ENCODE data around the gene CAPN12. TPM values are rescaled to one million over a fixed set of nuclear protein-coding genes. Genes with fewer than 3 reads are reported as not detected.
"Not testable (repeated sequence)": the region's sequence is repeated elsewhere in the genome, so short reads cannot be mapped to it uniquely, and the experiment has no call there.

Gene CAPN12
- total and polyA plus RNA-seq, 12 donors: 0.39 to 23.1 (median 3.7) TPM; not detected in 1

DNA sequence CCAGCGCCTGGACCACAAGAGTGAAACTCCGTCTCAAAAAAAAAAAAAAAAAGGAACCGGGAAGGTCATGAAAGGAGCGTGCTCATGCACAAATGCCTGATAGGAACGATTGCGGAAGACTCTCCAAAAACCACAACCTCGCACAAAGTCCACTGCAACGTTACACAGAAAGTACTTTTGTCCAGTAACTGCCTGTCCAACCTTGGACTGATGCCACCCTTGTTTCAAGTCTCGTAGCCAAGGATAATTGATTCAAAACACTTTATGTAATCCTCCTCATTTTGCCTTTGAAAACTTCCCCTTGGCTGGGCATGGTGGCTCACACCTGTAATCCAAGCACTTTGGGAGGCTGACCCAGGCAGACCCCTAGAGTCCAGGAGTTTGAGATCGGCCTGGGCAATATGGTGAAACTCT is 15.3 kb upstream of the CAPN12 start:
- H3K4me3 ChIP-seq: no peak overlapping the region
- no peaks in the 10 kb centered on the region for H3K9me3 ChIP-seq (replicated peaks in 1 of 3)
- no peak for TF ChIP-seq POLR2A (IDR thresholded peaks at IDR 0.05)
- no peak for TF ChIP-seq CTCF (IDR thresholded peaks at IDR 0.05)
- H3K36me3 ChIP-seq (replicated peaks in 1 of 2): no peaks in the 10 kb centered on the region
- intact Hi-C loops (cut with DNase I): no loop called here
- peak; percentile 36 to 93 (median 83) for DNase-seq
- peak overlapping the region in 2 of 5 donors; percentile 15 to 38 for H3K27ac ChIP-seq
- 29 to 35% (median 32%) methylated on average over 10 of the region's 10 CpGs for WGBS, 4 donors
- H3K27me3 ChIP-seq: no peaks in the 10 kb centered on the region
- H3K4me1 ChIP-seq (replicated peaks in 1 of 2): no peaks in the 10 kb centered on the region

- intact Hi-C loops (cut with DNase I); H3K27me3 ChIP-seq; H3K4me1 ChIP-seq (replicated peaks in 1 of 2); H3K36me3 ChIP-seq (replicated peaks in 1 of 2); H3K27ac ChIP-seq; DNase-seq; H3K9me3 ChIP-seq (replicated peaks in 1 of 3); H3K4me3 ChIP-seq: not testable (repeated sequence)
- 87 to 100% methylated on average over 2 of the region's 2 CpGs; no CpG with 5 or more reads in 2 of the 4 donors for WGBS, 4 donors
Measured at GRCh38 chr19:38754196-38754595, 9.9 kb upstream of the CAPN12 start.

DNA sequence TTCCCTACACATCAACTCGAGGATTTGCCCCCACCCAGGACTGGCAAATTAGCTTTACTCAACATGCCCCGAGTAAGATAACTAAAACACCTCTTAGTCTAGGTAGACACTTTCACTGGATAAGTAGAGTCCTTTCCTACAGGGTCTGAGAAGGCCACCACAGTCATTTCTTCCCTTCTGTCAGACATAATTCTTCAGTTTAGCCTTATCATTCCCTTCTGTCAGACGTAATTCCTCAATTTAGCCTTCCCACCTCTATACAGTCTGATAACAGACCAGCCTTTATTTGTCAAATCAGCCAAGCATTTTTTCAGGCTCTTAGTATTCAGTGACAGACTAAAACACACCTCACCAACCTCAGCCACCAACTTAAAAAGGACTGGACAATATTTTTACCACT is 9.5 kb upstream of the CAPN12 start:
- intact Hi-C loops (cut with DNase I); H3K36me3 ChIP-seq (replicated peaks in 1 of 2); H3K4me1 ChIP-seq (replicated peaks in 1 of 2); H3K27me3 ChIP-seq; H3K27ac ChIP-seq; H3K4me3 ChIP-seq; DNase-seq; H3K9me3 ChIP-seq (replicated peaks in 1 of 3): not testable (repeated sequence)
- WGBS, 4 donors: 81 to 89% (median 85%) methylated on average over 3 of the region's 3 CpGs

GRCh38 chr19:38745316-38745715 is 1.0 kb upstream of the CAPN12 start:
- H3K4me3 ChIP-seq: no peak overlapping the region
- no peaks in the 10 kb centered on the region for H3K4me1 ChIP-seq (replicated peaks in 1 of 2)
- TF ChIP-seq CTCF (IDR thresholded peaks at IDR 0.05): no peak
- TF ChIP-seq POLR2A (IDR thresholded peaks at IDR 0.05): no peak
- no peak overlapping the region for H3K27ac ChIP-seq
- no peak for DNase-seq
- intact Hi-C loops (cut with DNase I): loop anchor here in 1 of 2 donors (10.0 kb wide), 1 partner anchor 179 kb away; no protein-coding TSS in a partner anchor
- 82 to 88% (median 86%) methylated on average over 7 of the region's 7 CpGs for WGBS, 4 donors
- no peaks in the 10 kb centered on the region for H3K36me3 ChIP-seq (replicated peaks in 1 of 2)
- no peaks in the 10 kb centered on the region for H3K9me3 ChIP-seq (replicated peaks in 1 of 3)
- H3K27me3 ChIP-seq: no peaks in the 10 kb centered on the region

- intact Hi-C loops (cut with DNase I): loop anchor here in 1 of 2 donors (10.0 kb wide), 1 partner anchor 180 kb away; no protein-coding TSS in a partner anchor
- no peaks in the 10 kb centered on the region for H3K4me1 ChIP-seq (replicated peaks in 1 of 2)
- no peak overlapping the region for H3K27ac ChIP-seq
- no peak for TF ChIP-seq CTCF (IDR thresholded peaks at IDR 0.05)
- no peak for TF ChIP-seq POLR2A (IDR thresholded peaks at IDR 0.05)
- H3K4me3 ChIP-seq: no peak overlapping the region
- no peak for DNase-seq
- WGBS, 4 donors: 87 to 93% (median 89%) methylated on average over 5 to 6 of the region's 6 CpGs
- no peaks in the 10 kb centered on the region for H3K9me3 ChIP-seq (replicated peaks in 1 of 3)
- H3K27me3 ChIP-seq: no peaks in the 10 kb centered on the region
- H3K36me3 ChIP-seq (replicated peaks in 1 of 2): no peaks in the 10 kb centered on the region
Measured at GRCh38 chr19:38744874-38745273, 600 bp upstream of the CAPN12 start.
